GM21367 (cell line): ENCODE results near the gene GNPAT.
"Not testable (repeated sequence)": the region's sequence is repeated elsewhere in the genome, so short reads cannot be mapped to it uniquely, and the experiment has no call there.

Experiments used
- ATAC-seq: cut with Tn5 transposase; IDR thresholded peaks from one replicate; pipeline ENCODE4 v1.9.1; 2021; ENCODE audit not compliant: unreplicated experiment

The GNPAT gene

GRCh38 chr1:231212301-231212700 is 28.7 kb upstream of the GNPAT start:
- not testable (repeated sequence) for ATAC-seq

GRCh38 chr1:231213831-231214573 is 27.0 kb upstream of the GNPAT start:
- ATAC-seq = no peak

- no peak for ATAC-seq
These were observed 25.9 kb upstream of the GNPAT start for GRCh38 chr1:231214918-231215680.

GRCh38 chr1:231215681-231216385 is 25.2 kb upstream of the GNPAT start:
- no peak for ATAC-seq

- no peak for ATAC-seq
These were observed 24.5 kb upstream of the GNPAT start for GRCh38 chr1:231216498-231216897.

GRCh38 chr1:231217056-231217455 is 24.0 kb upstream of the GNPAT start:
- ATAC-seq = no peak

GRCh38 chr1:231218078-231218477 is 22.9 kb upstream of the GNPAT start:
- ATAC-seq = no peak

- ATAC-seq = no peak
These were observed 21.3 kb upstream of the GNPAT start for GRCh38 chr1:231219422-231220401.

- ATAC-seq = no peak
These were observed 20.2 kb upstream of the GNPAT start for GRCh38 chr1:231220801-231221200.

- no peak for ATAC-seq
These were observed 14.9 kb upstream of the GNPAT start for GRCh38 chr1:231226156-231226555.

- no peak for ATAC-seq
These were observed 9.5 kb upstream of the GNPAT start for GRCh38 chr1:231231511-231231910.

- ATAC-seq = no peak
These were observed 7.9 kb upstream of the GNPAT start for GRCh38 chr1:231232870-231233734.

- no peak for ATAC-seq
These were observed 7.1 kb upstream of the GNPAT start for GRCh38 chr1:231233735-231234417.

- no peak for ATAC-seq
These were observed 6.5 kb upstream of the GNPAT start for GRCh38 chr1:231234506-231234905.

GRCh38 chr1:231235526-231236207 is 5.3 kb upstream of the GNPAT start:
- ATAC-seq = no peak

- ATAC-seq = no peak
These were observed 4.8 kb upstream of the GNPAT start for GRCh38 chr1:231236208-231236591.

- ATAC-seq = no peak
These were observed 4.1 kb upstream of the GNPAT start for GRCh38 chr1:231236938-231237337.

- no peak for ATAC-seq
These were observed 2.7 kb upstream of the GNPAT start for GRCh38 chr1:231238298-231238697.

GRCh38 chr1:231240531-231240882 is 505 bp upstream of the GNPAT start:
- ATAC-seq = peak; percentile 4
